ENCODE results near the gene STAP2. TPM values are rescaled to one million over a fixed set of nuclear protein-coding genes. Genes with fewer than 3 reads are reported as not detected.

The STAP2 gene
- total RNA-seq, 2 experiments from 2014 or later = 11.0 to 11.5 TPM

DNA sequence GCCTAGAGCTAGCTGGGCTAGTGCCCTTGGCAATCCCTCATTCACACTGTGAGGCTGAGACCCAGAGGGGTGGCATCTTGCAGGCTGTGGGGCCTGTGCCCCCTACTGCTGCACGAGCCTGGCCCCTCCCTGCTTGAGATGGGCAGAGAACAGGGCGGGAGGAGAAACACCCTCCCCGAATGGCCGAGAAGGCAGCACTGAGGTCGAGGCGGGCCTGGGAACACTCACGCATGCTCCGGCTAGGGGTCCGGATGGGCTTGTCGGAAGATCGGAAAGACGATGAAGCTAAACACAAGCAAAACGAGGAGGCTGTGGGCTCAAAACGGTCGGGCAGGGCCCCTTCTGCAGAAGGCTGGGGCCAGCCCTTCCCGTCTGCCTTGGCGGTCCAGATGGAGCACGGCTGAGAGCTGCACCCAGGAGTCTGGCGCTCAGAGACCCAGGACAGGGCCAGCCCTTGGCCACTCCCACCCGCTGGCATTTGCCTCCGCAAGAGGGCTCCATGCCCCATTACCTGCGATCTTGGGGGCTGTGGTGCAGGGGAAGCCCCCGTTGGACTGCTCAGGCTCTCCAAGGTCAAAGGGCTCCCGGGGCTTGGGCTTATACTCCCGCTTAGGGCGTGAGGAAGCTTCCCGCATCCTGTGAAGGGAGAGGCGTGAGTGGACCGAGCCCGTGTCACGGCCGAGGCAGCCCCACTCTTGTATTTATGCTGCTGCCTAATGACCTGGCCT is 23.6 kb upstream of the STAP2 start:
- intact Hi-C loops (cut with DNase I, micrococcal nuclease) = no loop called here
- Mint-ChIP-seq H3K4me3 (no peak overlapping the region), H3K4me1 (no peaks in the 10 kb centered on the region), H3K27me3 (no peaks in the 10 kb centered on the region), H3K36me3 (ENCODE audit: low read depth) (peaks cover 18% of the 10 kb centered on the region), H3K9me3 (ENCODE audit: low read depth) (no peaks in the 10 kb centered on the region), H3K27ac (no peak overlapping the region)
- DNase-seq (no peak), ATAC-seq (no peak)
- CTCF ChIA-PET = interaction anchor here (0.6 to 1.1 kb wide), 2 partner anchors 34 to 66 kb away, joined by 3 read pairs; no protein-coding TSS in a partner anchor
- POLR2A ChIA-PET = no interaction called here

DNA sequence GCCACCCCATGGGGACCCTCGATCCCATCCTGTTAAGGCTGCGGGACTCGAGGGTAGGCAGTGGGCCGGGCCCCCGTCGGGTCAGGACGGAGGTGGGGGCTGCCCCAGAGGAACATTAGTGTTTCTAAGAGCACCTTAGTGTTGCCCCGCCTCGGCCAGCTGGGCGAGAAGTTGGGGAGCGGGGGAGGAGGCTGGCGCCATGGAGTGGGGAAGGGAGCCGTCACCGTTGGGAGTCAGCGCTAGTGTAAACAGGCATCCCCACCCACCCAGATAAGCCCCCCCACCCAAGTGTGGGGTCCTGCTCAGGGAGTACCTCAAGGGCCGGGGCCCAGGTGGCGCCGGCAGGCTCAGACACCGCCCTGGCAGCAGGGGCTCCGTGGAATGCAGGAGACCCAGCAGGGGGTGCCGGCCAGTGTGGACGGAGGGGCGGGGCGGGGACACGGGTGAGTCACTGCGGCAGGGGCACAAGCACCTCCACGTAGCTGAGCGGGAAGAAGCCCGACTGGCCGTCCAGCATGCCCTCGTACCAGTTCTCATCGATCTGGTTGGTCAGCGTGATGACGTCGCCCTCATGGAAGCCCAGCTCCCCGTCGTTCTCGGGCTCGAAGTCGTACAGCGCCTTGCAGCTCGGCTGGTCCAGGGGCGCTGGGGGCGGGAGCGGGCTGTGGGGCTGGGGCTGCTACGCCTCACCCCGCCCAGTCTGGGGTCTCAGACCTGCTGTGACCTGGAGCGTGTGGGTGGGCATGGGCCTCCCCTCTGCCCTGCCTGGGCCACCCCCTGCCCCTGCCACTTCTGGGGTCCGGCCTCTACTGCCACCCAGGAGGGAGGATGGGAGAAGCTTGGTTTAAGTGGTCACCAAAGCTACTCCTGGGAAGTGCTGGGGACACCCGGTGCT is 22.8 kb upstream of the STAP2 start:
- H3K9me3 Mint-ChIP-seq (ENCODE audit: low read depth) = no peaks in the 10 kb centered on the region
- no peaks in the 10 kb centered on the region for H3K4me1 Mint-ChIP-seq
- H3K27me3 Mint-ChIP-seq = no peaks in the 10 kb centered on the region
- DNase-seq (no peak), ATAC-seq (no peak)
- no peak overlapping the region for H3K4me3 Mint-ChIP-seq
- ChIA-PET CTCF (interaction anchor here (1.1 kb wide), 1 partner anchor 33 kb away, joined by 3 read pairs; no protein-coding TSS in a partner anchor), POLR2A (no interaction called here)
- peaks cover 18% of the 10 kb centered on the region for H3K36me3 Mint-ChIP-seq (ENCODE audit: low read depth)
- H3K27ac Mint-ChIP-seq = no peak overlapping the region
- intact Hi-C loops (cut with DNase I, micrococcal nuclease) = no loop called here

DNA sequence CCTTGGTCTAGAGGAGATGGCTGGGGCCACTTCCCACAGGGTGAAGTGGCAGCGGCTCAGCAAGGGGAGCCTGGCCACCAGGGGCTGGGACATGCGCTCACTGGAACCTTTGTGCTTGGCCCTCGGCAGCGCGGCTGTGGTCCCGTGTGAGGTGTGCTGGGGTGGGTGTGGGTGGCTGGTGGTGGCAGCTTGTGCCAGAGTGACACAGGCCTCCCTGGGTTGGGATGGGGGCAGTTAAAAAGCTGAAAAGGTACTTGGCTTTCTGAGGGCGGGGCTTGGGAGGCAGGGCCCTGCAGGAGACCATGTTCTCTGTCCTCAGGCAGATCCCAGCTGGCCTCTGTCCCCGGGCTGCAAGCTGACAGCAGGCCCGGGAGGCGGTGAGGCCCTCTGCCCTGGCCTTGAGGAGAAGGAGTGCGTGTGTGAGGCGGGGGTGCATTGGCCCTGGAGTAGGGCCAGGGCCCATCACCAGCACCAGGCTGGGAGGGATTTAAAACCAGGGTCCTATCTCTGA is 22.1 kb upstream of the STAP2 start:
- H3K27me3 Mint-ChIP-seq = no peaks in the 10 kb centered on the region
- peaks cover 18% of the 10 kb centered on the region for H3K36me3 Mint-ChIP-seq (ENCODE audit: low read depth)
- POLR2A ChIA-PET = no interaction called here
- CTCF ChIA-PET = no interaction called here
- no peaks in the 10 kb centered on the region for H3K9me3 Mint-ChIP-seq (ENCODE audit: low read depth)
- no peak overlapping the region for H3K4me3 Mint-ChIP-seq
- no peak overlapping the region for H3K27ac Mint-ChIP-seq
- DNase-seq (no peak), ATAC-seq (no peak)
- H3K4me1 Mint-ChIP-seq = no peaks in the 10 kb centered on the region
- intact Hi-C loops (cut with DNase I, micrococcal nuclease) = no loop called here

DNA sequence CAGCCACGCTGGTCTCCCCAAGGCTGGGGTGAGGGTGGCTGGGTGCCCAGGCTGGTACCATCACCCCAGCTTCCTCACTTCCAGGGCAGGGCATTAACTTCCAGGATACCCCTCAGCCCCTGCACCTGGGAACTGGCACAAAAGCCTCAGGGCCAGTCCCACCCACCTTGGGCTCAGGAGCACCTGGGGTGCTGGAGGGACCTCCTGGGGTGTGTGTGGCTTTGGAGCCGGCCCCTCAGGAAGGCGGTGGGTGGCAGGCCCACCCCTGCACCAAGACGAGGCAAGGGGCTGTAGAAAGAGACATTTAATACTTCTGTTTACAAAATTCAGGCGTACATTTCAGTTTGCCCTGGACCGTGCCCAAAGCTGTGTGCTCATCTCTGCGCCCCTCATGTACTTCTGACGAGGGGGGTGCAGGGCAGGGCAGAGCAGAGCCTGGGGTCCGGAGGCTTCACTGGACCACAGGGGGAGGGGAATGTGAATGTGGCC is 21.5 kb upstream of the STAP2 start:
- peaks cover 18% of the 10 kb centered on the region for H3K36me3 Mint-ChIP-seq (ENCODE audit: low read depth)
- no peaks in the 10 kb centered on the region for H3K4me1 Mint-ChIP-seq
- ChIA-PET POLR2A (no interaction called here), CTCF (no interaction called here)
- intact Hi-C loops (cut with DNase I, micrococcal nuclease) = no loop called here
- DNase-seq (no peak), ATAC-seq (no peak)
- H3K27ac Mint-ChIP-seq = no peak overlapping the region
- H3K4me3 Mint-ChIP-seq = no peak overlapping the region
- H3K9me3 Mint-ChIP-seq (ENCODE audit: low read depth) = no peaks in the 10 kb centered on the region
- H3K27me3 Mint-ChIP-seq = no peaks in the 10 kb centered on the region

DNA sequence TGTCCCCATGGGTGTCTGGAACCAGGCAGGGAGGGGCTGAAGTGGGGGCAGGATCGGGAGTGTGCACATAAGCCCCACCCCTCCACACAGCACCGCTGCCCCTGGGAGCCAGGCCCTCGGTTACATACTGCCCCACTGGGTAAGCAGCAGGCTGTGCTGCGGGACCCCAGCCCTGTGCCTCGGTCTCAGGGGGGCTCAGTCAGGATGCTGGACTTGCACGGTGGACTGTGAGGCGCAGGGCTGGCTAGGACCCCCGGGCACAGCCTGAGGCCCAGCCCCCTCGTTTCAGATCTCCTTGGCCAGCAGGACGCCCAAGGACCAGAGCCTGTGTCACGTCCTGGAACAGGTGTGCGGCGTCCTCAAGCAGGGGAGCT is 21.0 kb upstream of the STAP2 start:
- Mint-ChIP-seq H3K27me3 (no peaks in the 10 kb centered on the region), H3K36me3 (ENCODE audit: low read depth) (peaks cover 16% of the 10 kb centered on the region), H3K4me1 (no peaks in the 10 kb centered on the region), H3K4me3 (no peak overlapping the region), H3K9me3 (ENCODE audit: low read depth) (no peaks in the 10 kb centered on the region), H3K27ac (no peak overlapping the region)
- ChIA-PET POLR2A (no interaction called here), CTCF (no interaction called here)
- intact Hi-C loops (cut with DNase I, micrococcal nuclease) = no loop called here
- ATAC-seq = no peak
- DNase-seq = no peak

DNA sequence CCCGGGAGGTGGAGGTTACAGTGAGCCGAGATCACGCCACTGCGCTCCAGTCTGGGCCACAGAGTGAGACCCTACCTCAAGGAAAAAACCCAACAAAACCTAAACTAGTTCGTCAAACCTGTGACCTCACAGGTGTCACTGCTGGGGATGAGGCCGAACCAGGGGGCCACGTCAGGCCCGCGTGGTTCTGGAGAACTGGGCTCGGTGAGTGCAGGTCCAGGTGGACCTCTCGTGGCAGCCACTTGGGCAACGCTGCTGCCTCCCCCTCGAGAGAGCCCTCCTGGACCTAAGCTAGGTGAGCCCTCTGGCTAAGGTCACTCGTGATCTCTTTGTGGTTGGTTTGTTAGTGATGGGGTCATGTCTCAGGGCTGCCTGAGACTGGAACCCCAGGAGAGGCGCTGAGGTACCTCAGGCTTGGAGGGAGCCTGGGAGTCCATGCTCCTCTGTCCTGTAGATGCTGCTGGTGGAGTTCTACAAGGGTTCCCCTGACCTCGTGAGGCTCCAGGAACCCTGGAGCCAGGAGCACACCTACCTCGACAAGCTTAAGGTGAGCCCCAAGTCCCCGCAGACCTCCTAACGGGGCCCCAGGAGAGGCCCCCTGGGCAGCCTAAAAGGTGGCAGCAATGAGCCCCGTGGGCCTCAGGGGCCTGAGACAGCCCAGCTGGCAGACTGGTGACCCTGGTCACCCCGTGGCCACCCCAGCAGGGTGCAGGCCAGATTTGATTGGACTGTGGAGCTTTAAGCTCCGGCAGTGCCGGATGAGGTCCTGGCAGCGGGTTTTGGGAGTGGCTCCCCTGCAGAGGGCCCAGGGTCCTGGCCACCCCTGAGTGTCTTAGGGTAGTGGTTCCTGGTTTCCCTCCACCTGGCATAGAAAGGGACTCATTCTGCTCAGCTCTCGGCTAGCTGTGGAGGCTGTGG is 20.3 kb upstream of the STAP2 start:
- Mint-ChIP-seq H3K4me1 (no peaks in the 10 kb centered on the region), H3K27me3 (no peaks in the 10 kb centered on the region), H3K27ac (no peak overlapping the region), H3K36me3 (ENCODE audit: low read depth) (peaks cover 16% of the 10 kb centered on the region), H3K4me3 (no peak overlapping the region), H3K9me3 (ENCODE audit: low read depth) (no peaks in the 10 kb centered on the region)
- ATAC-seq = no peak
- POLR2A ChIA-PET = interaction anchor here (1.4 kb wide), 1 partner anchor 11 kb away, joined by 4 read pairs; no protein-coding TSS in a partner anchor
- CTCF ChIA-PET = interaction anchor here (0.7 kb wide), 1 partner anchor 92 kb away, joined by 3 read pairs; no protein-coding TSS in a partner anchor
- intact Hi-C loops (cut with DNase I, micrococcal nuclease) = no loop called here
- DNase-seq = no peak

DNA sequence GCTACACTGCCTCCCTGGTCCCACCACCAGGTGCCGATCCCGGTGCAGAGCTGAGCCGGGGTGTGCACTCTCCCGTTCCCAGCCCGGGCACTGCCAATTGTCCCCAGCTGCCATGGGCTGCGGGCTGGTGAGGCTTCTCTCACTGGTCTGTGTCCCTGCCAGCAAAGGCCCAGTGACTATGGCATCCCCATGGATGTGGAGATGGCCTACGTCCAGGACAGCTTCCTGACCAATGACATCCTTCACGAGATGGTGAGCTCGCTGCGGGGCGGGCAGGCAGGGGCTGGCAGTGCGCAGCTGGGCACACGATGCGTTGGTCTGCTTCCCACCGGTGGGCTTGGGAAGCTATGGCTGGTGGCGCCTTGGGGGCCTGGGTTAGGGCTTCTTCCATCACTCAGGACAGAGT is 19.3 kb upstream of the STAP2 start:
- Mint-ChIP-seq H3K27ac (no peak overlapping the region), H3K36me3 (ENCODE audit: low read depth) (peaks cover 12% of the 10 kb centered on the region), H3K9me3 (ENCODE audit: low read depth) (no peaks in the 10 kb centered on the region), H3K27me3 (no peaks in the 10 kb centered on the region), H3K4me1 (no peaks in the 10 kb centered on the region), H3K4me3 (no peak overlapping the region)
- ChIA-PET POLR2A (interaction anchor here (1.4 kb wide), 1 partner anchor 12 kb away, joined by 4 read pairs; no protein-coding TSS in a partner anchor), CTCF (no interaction called here)
- intact Hi-C loops (cut with DNase I, micrococcal nuclease) = no loop called here
- no peak for ATAC-seq
- DNase-seq = no peak

DNA sequence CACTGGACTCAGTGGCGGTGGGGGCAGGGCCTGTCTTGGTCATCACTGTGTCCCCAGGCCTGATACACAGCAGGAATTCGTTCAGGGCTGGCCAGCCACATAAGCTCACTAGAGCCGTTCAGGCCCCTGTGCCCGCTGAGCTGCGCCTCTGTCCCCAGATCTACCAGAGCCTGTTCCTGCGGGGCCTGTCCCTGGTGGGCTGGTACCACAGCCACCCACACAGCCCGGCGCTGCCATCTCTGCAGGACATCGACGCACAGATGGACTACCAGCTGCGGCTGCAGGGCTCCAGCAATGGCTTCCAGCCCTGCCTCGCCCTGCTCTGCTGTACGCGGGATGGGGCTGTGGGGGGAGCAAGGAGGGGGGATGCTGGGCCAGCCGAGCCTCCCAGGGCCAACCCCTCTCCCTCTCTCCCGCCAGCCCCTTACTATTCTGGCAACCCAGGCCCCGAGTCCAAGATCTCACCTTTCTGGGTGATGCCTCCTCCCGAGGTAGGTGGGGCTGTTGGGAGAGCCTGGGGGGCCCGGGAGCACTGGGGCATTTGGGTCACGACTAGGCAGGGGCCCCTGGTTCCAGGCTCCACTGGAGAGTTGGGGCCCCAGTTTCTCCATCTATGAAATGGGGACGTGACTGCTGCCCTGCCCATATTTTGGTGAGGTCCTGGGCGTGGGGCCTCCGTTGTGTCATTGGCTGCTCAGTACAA is 18.6 kb upstream of the STAP2 start:
- peaks cover 14% of the 10 kb centered on the region for H3K36me3 Mint-ChIP-seq (ENCODE audit: low read depth)
- no peak overlapping the region for H3K27ac Mint-ChIP-seq
- H3K9me3 Mint-ChIP-seq (ENCODE audit: low read depth) = no peaks in the 10 kb centered on the region
- CTCF ChIA-PET = no interaction called here
- POLR2A ChIA-PET = interaction anchor here (1.4 kb wide), 1 partner anchor 13 kb away, joined by 4 read pairs; no protein-coding TSS in a partner anchor
- intact Hi-C loops (cut with DNase I, micrococcal nuclease) = no loop called here
- no peak for ATAC-seq
- no peak overlapping the region for H3K4me3 Mint-ChIP-seq
- no peaks in the 10 kb centered on the region for H3K4me1 Mint-ChIP-seq
- DNase-seq = no peak
- no peaks in the 10 kb centered on the region for H3K27me3 Mint-ChIP-seq

DNA sequence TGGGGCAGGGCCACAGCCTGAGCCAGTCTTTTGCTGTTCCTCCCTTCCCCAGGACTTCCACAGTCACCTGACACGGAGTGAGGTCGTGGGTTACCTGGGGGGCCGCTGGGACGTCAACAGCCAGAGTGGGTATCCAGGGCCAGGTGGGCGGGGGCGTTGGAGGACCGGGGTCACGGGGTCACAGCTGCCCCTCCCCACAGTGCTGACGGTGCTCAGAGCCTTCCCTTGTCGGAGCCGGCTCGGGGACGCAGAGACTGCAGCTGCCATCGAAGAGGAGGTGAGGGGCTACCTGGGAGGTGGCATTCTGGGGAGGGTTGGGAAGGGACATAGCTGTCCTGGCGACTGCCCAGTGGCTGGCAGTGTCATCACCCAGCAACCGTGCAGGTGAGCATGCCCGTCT is 16.3 kb upstream of the STAP2 start:
- intact Hi-C loops (cut with DNase I, micrococcal nuclease) = no loop called here
- no peak overlapping the region for H3K4me3 Mint-ChIP-seq

DNA sequence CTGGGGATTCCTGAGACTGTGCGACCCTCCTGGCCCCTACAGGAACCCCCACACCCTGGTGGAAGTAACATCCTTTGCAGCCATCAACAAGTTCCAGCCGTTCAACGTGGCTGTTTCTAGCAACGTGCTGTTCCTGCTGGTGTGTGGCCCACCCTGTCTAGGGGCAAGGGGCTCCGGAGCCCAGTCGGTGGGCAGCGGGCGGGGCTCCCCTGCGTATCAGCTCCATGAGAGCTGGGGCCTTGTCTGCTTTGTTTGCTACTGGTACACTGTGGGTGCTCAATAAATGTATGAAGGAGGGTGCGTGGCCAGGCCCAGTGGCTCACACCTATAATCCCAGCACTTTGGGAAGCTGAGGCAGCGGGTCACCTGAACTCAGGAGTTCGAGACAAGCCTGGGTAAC is 15.7 kb upstream of the STAP2 start:
- DNase-seq (no peak), ATAC-seq (no peak)
- POLR2A ChIA-PET = no interaction called here
- CTCF ChIA-PET = interaction anchor here (2.1 kb wide), 1 partner anchor 22 kb away, joined by 8 read pairs; no protein-coding TSS in a partner anchor
- H3K27ac Mint-ChIP-seq = no peak overlapping the region
- H3K4me3 Mint-ChIP-seq = no peak overlapping the region
- peaks cover 3% of the 10 kb centered on the region for H3K36me3 Mint-ChIP-seq (ENCODE audit: low read depth)
- no peaks in the 10 kb centered on the region for H3K27me3 Mint-ChIP-seq
- H3K9me3 Mint-ChIP-seq (ENCODE audit: low read depth) = no peaks in the 10 kb centered on the region
- no peaks in the 10 kb centered on the region for H3K4me1 Mint-ChIP-seq
- intact Hi-C loops (cut with DNase I, micrococcal nuclease) = no loop called here

More for the DNA sequence above, 16.3 kb upstream of the STAP2 start:
- CTCF ChIA-PET = no interaction called here
- DNase-seq = no peak
- Mint-ChIP-seq H3K4me1 (no peaks in the 10 kb centered on the region), H3K27me3 (no peaks in the 10 kb centered on the region), H3K27ac (no peak overlapping the region), H3K9me3 (ENCODE audit: low read depth) (no peaks in the 10 kb centered on the region), H3K36me3 (ENCODE audit: low read depth) (peaks cover 4% of the 10 kb centered on the region)
- POLR2A ChIA-PET = no interaction called here
- ATAC-seq = no peak

Data from activated CD4-positive, alpha-beta T cell treated with anti-CD3 and anti-CD28 coated beads for 36 hours (primary cell).